ENCODE measurements around the gene CARD8. TPM values are rescaled to one million over a fixed set of nuclear protein-coding genes. Genes with fewer than 3 reads are reported as not detected.

The CARD8 gene
- total RNA-seq, 2 experiments from 2014 or later, result 109 TPM

GRCh38 chr19:48181505-48181904 lies 74.2 kb downstream of the CARD8 start:
- intact Hi-C loops (cut with micrococcal nuclease), result no loop called here

GRCh38 chr19:48176226-48176625 lies 79.5 kb downstream of the CARD8 start:
- Mint-ChIP-seq H3K27ac (no peak overlapping the region), H3K4me1 (ENCODE audit: low read depth) (peaks cover 9% of the 10 kb centered on the region), H3K27me3 (no peaks in the 10 kb centered on the region), H3K36me3 (ENCODE audit: low read depth) (peaks cover 49% of the 10 kb centered on the region), H3K9me3 (peaks cover 3% of the 10 kb centered on the region), H3K4me3 (no peak overlapping the region)
- POLR2A ChIA-PET, result interaction anchor here (0.7 kb wide), 1 partner anchor 52 kb away, joined by 3 read pairs; no protein-coding TSS in a partner anchor
- DNase-seq (no peak), ATAC-seq (no peak)
- intact Hi-C loops (cut with micrococcal nuclease), result no loop called here
- no peak for TF ChIP-seq CTCF (IDR thresholded peaks at IDR 0.05)
- CTCF ChIA-PET, result interaction anchor here (2.5 kb wide), 1 partner anchor 18 kb away, joined by 12 read pairs; no protein-coding TSS in a partner anchor

More at GRCh38 chr19:48181505-48181904, 74.2 kb downstream of the CARD8 start:
- Mint-ChIP-seq H3K36me3 (ENCODE audit: low read depth) (peaks cover 38% of the 10 kb centered on the region), H3K4me3 (no peak overlapping the region), H3K27me3 (no peaks in the 10 kb centered on the region), H3K27ac (no peak overlapping the region), H3K4me1 (ENCODE audit: low read depth) (no peaks in the 10 kb centered on the region), H3K9me3 (peaks cover 11% of the 10 kb centered on the region)
- no peak for DNase-seq
- ChIA-PET POLR2A (no interaction called here), CTCF (no interaction called here)
- ATAC-seq, result no peak
- TF ChIP-seq CTCF (IDR thresholded peaks at IDR 0.05), result no peak

- DNase-seq (no peak), ATAC-seq (no peak)
- no peak overlapping the region for H3K4me3 Mint-ChIP-seq
- peaks cover 48% of the 10 kb centered on the region for H3K36me3 Mint-ChIP-seq (ENCODE audit: low read depth)
- intact Hi-C loops (cut with micrococcal nuclease), result no loop called here
- no peak overlapping the region for H3K27ac Mint-ChIP-seq
- TF ChIP-seq CTCF (IDR thresholded peaks at IDR 0.05), result no peak
- H3K27me3 Mint-ChIP-seq, result no peaks in the 10 kb centered on the region
- peaks cover 2% of the 10 kb centered on the region for H3K9me3 Mint-ChIP-seq
- H3K4me1 Mint-ChIP-seq (ENCODE audit: low read depth), result peaks cover 13% of the 10 kb centered on the region
- POLR2A ChIA-PET, result interaction anchor here (0.6 to 0.7 kb wide), 2 partner anchors 49 to 52 kb away, joined by 3 to 5 read pairs; no protein-coding TSS in a partner anchor
- CTCF ChIA-PET, result interaction anchor here (2.5 kb wide), 1 partner anchor 19 kb away, joined by 12 read pairs; no protein-coding TSS in a partner anchor
These were observed 80.1 kb downstream of the CARD8 start for GRCh38 chr19:48175578-48175977.

- DNase-seq (no peak), ATAC-seq (no peak)
- intact Hi-C loops (cut with micrococcal nuclease), result no loop called here
- Mint-ChIP-seq H3K9me3 (no peaks in the 10 kb centered on the region), H3K4me1 (ENCODE audit: low read depth) (peaks cover 14% of the 10 kb centered on the region), H3K36me3 (ENCODE audit: low read depth) (peaks cover 43% of the 10 kb centered on the region), H3K4me3 (no peak overlapping the region), H3K27me3 (no peaks in the 10 kb centered on the region), H3K27ac (no peak overlapping the region)
- no peak for TF ChIP-seq CTCF (IDR thresholded peaks at IDR 0.05)
- ChIA-PET CTCF (interaction anchor here (1.0 to 2.5 kb wide), 3 partner anchors 20 to 86 kb away, joined by 4 to 12 read pairs (median 5); no protein-coding TSS in a partner anchor), POLR2A (interaction anchor here (1.1 to 1.5 kb wide), 3 partner anchors 10 to 29 kb away, joined by 3 to 9 read pairs (median 4); no protein-coding TSS in a partner anchor)
These were observed 81.2 kb downstream of the CARD8 start for GRCh38 chr19:48174445-48175030.

- CTCF ChIA-PET, result interaction anchor here (1.3 to 1.7 kb wide), 3 partner anchors 22 to 89 kb away, joined by 3 to 5 read pairs (median 4); no protein-coding TSS in a partner anchor
- intact Hi-C loops (cut with micrococcal nuclease), result no loop called here
- no peak for TF ChIP-seq CTCF (IDR thresholded peaks at IDR 0.05)
- Mint-ChIP-seq H3K4me1 (ENCODE audit: low read depth) (peaks cover 31% of the 10 kb centered on the region), H3K27ac (no peak overlapping the region), H3K36me3 (ENCODE audit: low read depth) (peaks cover 42% of the 10 kb centered on the region), H3K27me3 (no peaks in the 10 kb centered on the region), H3K9me3 (no peaks in the 10 kb centered on the region), H3K4me3 (peak overlapping the region; percentile 82)
- POLR2A ChIA-PET, result interaction anchor here (0.9 to 3.2 kb wide), 5 partner anchors 9 to 83 kb away, joined by 3 to 15 read pairs (median 5); no protein-coding TSS in a partner anchor
- DNase-seq, result no peak
- no peak for ATAC-seq
These were observed 84.0 kb downstream of the CARD8 start for GRCh38 chr19:48171710-48172109.

Data from activated CD8-positive, alpha-beta T cell treated with anti-CD3 and anti-CD28 coated beads for 36 hours (primary cell).